Activated naive CD8-positive, alpha-beta T cell treated with anti-CD3 and anti-CD28 coated beads, Interleukin-2, amount 10 ng/mL, durations not matched to agents 7 days and 5 days (primary cell): ENCODE data around the gene OTUD4. TPM values are rescaled to one million over a fixed set of nuclear protein-coding genes. Genes with fewer than 3 reads are reported as not detected.
A peak's percentile ranks its signal among the peaks of the same experiment; 100 is the strongest.
"Not testable (repeated sequence)": the region's sequence is repeated elsewhere in the genome, so short reads cannot be mapped to it uniquely, and the experiment has no call there.

ENCODE experiments used
- ATAC-seq: fragments of 150-1000 bp; cut with Tn5 transposase; one replicate; pipeline ENCODE4 v1.10.0; 2021; ENCODE audit warnings: low read depth, moderate library complexity
- POLR2A ChIA-PET: fragments of 350-600 bp; sonication (Branson Sonifier 250); formaldehyde crosslinking; loops from one replicate; lab custom pipeline; 2021; ENCODE audit warnings: antibody characterized with exemption; lab: Charles Lee
- DNase-seq: peaks from one replicate; pipeline ENCODE4 v3.0.0; 2021
- H3K27ac Mint-ChIP-seq: one replicate; pipeline ENCODE4 v1.8.0; 2022; ENCODE audit warnings: mild to moderate bottlenecking, mixed read lengths
- H3K27me3 Mint-ChIP-seq: one replicate; pipeline ENCODE4 v1.8.0; 2022; ENCODE audit warnings: mild to moderate bottlenecking, moderate library complexity, mixed read lengths
- H3K36me3 Mint-ChIP-seq: one replicate; pipeline ENCODE4 v1.8.0; 2021; ENCODE audit warnings: mild to moderate bottlenecking, mixed read lengths
- H3K4me1 Mint-ChIP-seq: one replicate; pipeline ENCODE4 v1.8.0; 2021; ENCODE audit warnings: mixed read lengths
- H3K4me3 Mint-ChIP-seq: one replicate; pipeline ENCODE4 v1.8.0; 2022; ENCODE audit warnings: mild to moderate bottlenecking, moderate library complexity, mixed read lengths
- H3K9me3 Mint-ChIP-seq: one replicate; pipeline ENCODE4 v1.8.0; 2021; ENCODE audit warnings: mixed read lengths
- total RNA-seq, 2 experiments: library from RNA; stranded (reverse); gene quantifications; one replicate each; pipeline ENCODE4 v1.2.3, GENCODE V29; 2021

The OTUD4 gene
- 10 to 100 TPM; 43.4 to 43.9 TPM for total RNA-seq

GRCh38 chr4:145180298-145181090 lies at the start of gene OTUD4:
OTUD4 (minus strand) TSS chr4:145180589; CDS start chr4:145179973, 616 bp downstream.
- peaks cover 15% of the 10 kb centered on the region for H3K4me1 Mint-ChIP-seq
- peak within 1 kb of the TSS; percentile 97 for H3K27ac Mint-ChIP-seq
- peak within 1 kb of the TSS; percentile 96 for H3K4me3 Mint-ChIP-seq
- H3K27me3 Mint-ChIP-seq: peaks cover 2% of the 10 kb centered on the region
- POLR2A ChIA-PET: interaction anchor here (0.9 to 3.9 kb wide), 3 partner anchors 82 to 439 kb away, joined by 3 to 42 read pairs (median 3); partner anchors contain the start of genes ABCE1, ANAPC10 and MMAA
- no peaks in the 10 kb centered on the region for H3K36me3 Mint-ChIP-seq
- H3K9me3 Mint-ChIP-seq: no peaks in the 10 kb centered on the region
- peak; percentile 97 for DNase-seq
- ATAC-seq: peak; percentile 79

- peaks cover 10% of the 10 kb centered on the region for H3K27me3 Mint-ChIP-seq
- H3K27ac Mint-ChIP-seq, H3K36me3 Mint-ChIP-seq, H3K4me3 Mint-ChIP-seq, DNase-seq, H3K4me1 Mint-ChIP-seq, H3K9me3 Mint-ChIP-seq, POLR2A ChIA-PET, ATAC-seq: not testable (repeated sequence)
These were observed 42.8 kb upstream of the OTUD4 start for GRCh38 chr4:145223228-145223627.

- DNase-seq, H3K27me3 Mint-ChIP-seq, H3K4me3 Mint-ChIP-seq, H3K36me3 Mint-ChIP-seq, H3K27ac Mint-ChIP-seq, H3K4me1 Mint-ChIP-seq, POLR2A ChIA-PET, ATAC-seq, H3K9me3 Mint-ChIP-seq: not testable (repeated sequence)
These were observed 41.1 kb upstream of the OTUD4 start for GRCh38 chr4:145221529-145221928.

GRCh38 chr4:145219090-145219489 lies 38.7 kb upstream of the OTUD4 start:
- Mint-ChIP-seq H3K27ac (no peak overlapping the region), H3K36me3 (no peaks in the 10 kb centered on the region), H3K27me3 (peaks cover 6% of the 10 kb centered on the region), H3K9me3 (no peaks in the 10 kb centered on the region), H3K4me3 (no peak overlapping the region), H3K4me1 (peaks cover 2% of the 10 kb centered on the region)
- DNase-seq (no peak), ATAC-seq (no peak)
- POLR2A ChIA-PET: no interaction called here

- no peak overlapping the region for H3K4me3 Mint-ChIP-seq
- peaks cover 6% of the 10 kb centered on the region for H3K27me3 Mint-ChIP-seq
- no peaks in the 10 kb centered on the region for H3K9me3 Mint-ChIP-seq
- ATAC-seq: no peak
- POLR2A ChIA-PET: no interaction called here
- H3K36me3 Mint-ChIP-seq: no peaks in the 10 kb centered on the region
- H3K27ac Mint-ChIP-seq: no peak overlapping the region
- DNase-seq: no peak
- H3K4me1 Mint-ChIP-seq: peaks cover 2% of the 10 kb centered on the region
These were observed 37.9 kb upstream of the OTUD4 start for GRCh38 chr4:145218251-145218650.

- Mint-ChIP-seq H3K27ac (no peak overlapping the region), H3K36me3 (no peaks in the 10 kb centered on the region), H3K9me3 (no peaks in the 10 kb centered on the region), H3K27me3 (peaks cover 9% of the 10 kb centered on the region), H3K4me3 (no peak overlapping the region), H3K4me1 (peaks cover 2% of the 10 kb centered on the region)
- POLR2A ChIA-PET: no interaction called here
- no peak for DNase-seq
- no peak for ATAC-seq
These were observed 37.0 kb upstream of the OTUD4 start for GRCh38 chr4:145217349-145217748.

- no peaks in the 10 kb centered on the region for H3K36me3 Mint-ChIP-seq
- ATAC-seq: no peak
- H3K4me1 Mint-ChIP-seq: peaks cover 2% of the 10 kb centered on the region
- no peaks in the 10 kb centered on the region for H3K9me3 Mint-ChIP-seq
- DNase-seq: no peak
- POLR2A ChIA-PET: interaction anchor here (0.7 kb wide), 1 partner anchor 396 kb away, joined by 3 read pairs; no protein-coding TSS in a partner anchor
- no peak overlapping the region for H3K27ac Mint-ChIP-seq
- H3K27me3 Mint-ChIP-seq: peaks cover 7% of the 10 kb centered on the region
- H3K4me3 Mint-ChIP-seq: no peak overlapping the region
These were observed 36.1 kb upstream of the OTUD4 start for GRCh38 chr4:145216535-145216934.

GRCh38 chr4:145213245-145213644 lies 32.9 kb upstream of the OTUD4 start:
- DNase-seq (no peak), ATAC-seq (no peak)
- POLR2A ChIA-PET: no interaction called here
- peaks cover 2% of the 10 kb centered on the region for H3K4me1 Mint-ChIP-seq
- no peak overlapping the region for H3K27ac Mint-ChIP-seq
- no peaks in the 10 kb centered on the region for H3K9me3 Mint-ChIP-seq
- peaks cover 2% of the 10 kb centered on the region for H3K27me3 Mint-ChIP-seq
- H3K36me3 Mint-ChIP-seq: no peaks in the 10 kb centered on the region
- H3K4me3 Mint-ChIP-seq: no peak overlapping the region

- Mint-ChIP-seq H3K4me3 (no peak overlapping the region), H3K9me3 (no peaks in the 10 kb centered on the region), H3K36me3 (no peaks in the 10 kb centered on the region), H3K27ac (no peak overlapping the region), H3K27me3 (no peaks in the 10 kb centered on the region), H3K4me1 (no peaks in the 10 kb centered on the region)
- POLR2A ChIA-PET: no interaction called here
- ATAC-seq (no peak), DNase-seq (no peak)
These were observed 27.5 kb upstream of the OTUD4 start for GRCh38 chr4:145207934-145208333.

- H3K9me3 Mint-ChIP-seq: no peaks in the 10 kb centered on the region
- no peak overlapping the region for H3K4me3 Mint-ChIP-seq
- DNase-seq: no peak
- H3K36me3 Mint-ChIP-seq: no peaks in the 10 kb centered on the region
- no peak for ATAC-seq
- peaks cover 2% of the 10 kb centered on the region for H3K27me3 Mint-ChIP-seq
- POLR2A ChIA-PET: no interaction called here
- no peaks in the 10 kb centered on the region for H3K4me1 Mint-ChIP-seq
- no peak overlapping the region for H3K27ac Mint-ChIP-seq
These were observed 23.0 kb upstream of the OTUD4 start for GRCh38 chr4:145203410-145203809.

GRCh38 chr4:145200366-145200765 lies 20.0 kb upstream of the OTUD4 start:
- H3K4me3 Mint-ChIP-seq: no peak overlapping the region
- H3K4me1 Mint-ChIP-seq: no peaks in the 10 kb centered on the region
- DNase-seq: no peak
- no peak for ATAC-seq
- POLR2A ChIA-PET: no interaction called here
- peaks cover 8% of the 10 kb centered on the region for H3K27me3 Mint-ChIP-seq
- H3K36me3 Mint-ChIP-seq: no peaks in the 10 kb centered on the region
- H3K9me3 Mint-ChIP-seq: no peaks in the 10 kb centered on the region
- no peak overlapping the region for H3K27ac Mint-ChIP-seq

- no peak for DNase-seq
- ATAC-seq: no peak
- no peaks in the 10 kb centered on the region for H3K4me1 Mint-ChIP-seq
- H3K4me3 Mint-ChIP-seq: no peak overlapping the region
- no peak overlapping the region for H3K27ac Mint-ChIP-seq
- no peaks in the 10 kb centered on the region for H3K36me3 Mint-ChIP-seq
- H3K27me3 Mint-ChIP-seq: peaks cover 8% of the 10 kb centered on the region
- POLR2A ChIA-PET: no interaction called here
- H3K9me3 Mint-ChIP-seq: no peaks in the 10 kb centered on the region
These were observed 18.8 kb upstream of the OTUD4 start for GRCh38 chr4:145199051-145199716.

GRCh38 chr4:145196747-145197146 lies 16.4 kb upstream of the OTUD4 start:
- H3K36me3 Mint-ChIP-seq: no peaks in the 10 kb centered on the region
- ATAC-seq: no peak
- H3K27ac Mint-ChIP-seq: no peak overlapping the region

More at GRCh38 chr4:145196747-145197146, 16.4 kb upstream of the OTUD4 start:
- Mint-ChIP-seq H3K4me1 (no peaks in the 10 kb centered on the region), H3K4me3 (no peak overlapping the region), H3K9me3 (no peaks in the 10 kb centered on the region), H3K27me3 (peaks cover 8% of the 10 kb centered on the region)
- POLR2A ChIA-PET: no interaction called here
- no peak for DNase-seq
